Testis (tissue), 2 donors: ENCODE results near the gene TP73.

Source experiments
- CTCF ChIP-seq, 3 experiments: fragments of 450-650 bp in 2 of 3; fragments of 200-600 bp in 1 of 3; sonication (generic) in 1 of 3; IDR thresholded peaks; one replicate each; pipeline ENCODE4 v1.5.1; 2016 to 2019; ENCODE audit warnings: antibody characterized with exemption in 3 of 3, mild to moderate bottlenecking in 2 of 3, moderate library complexity in 1 of 3
- POLR2A ChIP-seq: fragments of 450-650 bp; IDR thresholded peaks from one replicate; pipeline ENCODE4 v1.6.1; 2017; ENCODE audit warnings: antibody characterized with exemption, mild to moderate bottlenecking, moderate library complexity

DNA sequence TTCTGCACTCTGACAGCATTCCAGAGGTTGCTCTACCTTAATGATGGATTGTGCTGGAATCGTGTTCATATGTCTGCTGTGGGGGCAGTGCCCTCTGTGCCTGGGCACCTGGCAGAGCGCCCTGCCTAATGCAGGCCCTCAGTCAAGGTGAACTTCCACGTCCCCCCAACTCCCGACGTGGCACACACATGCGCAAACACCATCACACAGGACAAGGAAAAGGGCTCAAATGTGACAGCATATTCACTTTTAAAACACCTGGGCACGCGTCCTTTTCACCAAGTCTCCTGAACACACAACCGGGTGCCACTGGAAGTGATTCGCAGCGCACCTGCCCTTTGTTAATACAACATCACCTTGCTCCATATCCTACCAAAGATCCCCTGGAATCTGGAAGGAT lies 15.8 kb upstream of the TP73 start:
- TF ChIP-seq POLR2A (no peak), CTCF (IDR thresholded peaks at IDR 0.05) (no peak)
